Skeletal muscle satellite cell (primary cell): ENCODE results near the gene ARPC1B.
"Not testable (repeated sequence)": the region's sequence is repeated elsewhere in the genome, so short reads cannot be mapped to it uniquely, and the experiment has no call there.

Source experiments
- H3K27me3 ChIP-seq: 2 replicates; pipeline ENCODE4 v1.7.0; 2013; ENCODE audit warnings: low read length; ENCODE audit not compliant: control insufficient read depth, insufficient read depth
- H3K36me3 ChIP-seq: 2 replicates; pipeline ENCODE4 v1.7.0; 2013; ENCODE audit warnings: mild to moderate bottlenecking, control low read depth, low read length; ENCODE audit not compliant: insufficient read depth
- H3K4me1 ChIP-seq: 2 replicates; pipeline ENCODE4 v1.7.0; 2013; ENCODE audit warnings: low read length; ENCODE audit not compliant: control insufficient read depth, insufficient read depth
- H3K4me2 ChIP-seq: 2 replicates; pipeline ENCODE4 v1.7.0; 2013; ENCODE audit warnings: mild to moderate bottlenecking, low read length
- H3K4me3 ChIP-seq: 2 replicates; pipeline ENCODE4 v1.7.0; 2013; ENCODE audit warnings: low read length
- H3K9ac ChIP-seq: 2 replicates; pipeline ENCODE4 v1.7.0; 2013; ENCODE audit warnings: mild to moderate bottlenecking, low read depth, low read length, moderate library complexity
- H3K9me3 ChIP-seq: replicated peaks from 2 replicates; pipeline ENCODE4 v1.7.0; 2013; ENCODE audit warnings: mild to moderate bottlenecking, control low read depth, low read length

The ARPC1B gene

DNA sequence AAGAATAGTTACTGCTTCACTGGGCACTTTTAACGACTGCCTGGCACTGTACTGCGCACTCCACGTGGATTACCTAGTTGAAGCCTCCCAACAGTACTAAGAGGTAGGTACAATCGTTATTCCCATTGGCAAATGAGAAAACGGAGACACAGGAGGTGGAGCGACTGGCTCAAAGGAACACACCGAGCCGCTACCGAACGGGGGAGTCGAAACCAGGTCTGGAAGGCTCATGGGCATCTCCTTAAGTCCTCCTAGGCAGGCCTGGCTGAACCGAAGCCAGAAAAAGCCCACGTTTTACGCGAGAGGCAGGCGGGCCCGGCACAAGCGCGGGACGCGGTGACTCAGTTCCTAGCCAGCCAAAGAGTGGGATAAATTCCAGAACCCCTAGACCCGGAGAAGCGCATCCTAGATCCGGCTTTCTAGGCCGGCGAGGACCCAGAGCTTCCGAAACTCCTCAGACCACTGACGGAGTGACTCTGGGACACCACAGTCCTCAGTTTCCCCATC lies 33.4 kb downstream of the ARPC1B start:
- Histone ChIP-seq H3K4me3 (peak overlapping the region; percentile 93), H3K36me3 (peaks cover 43% of the 10 kb centered on the region), H3K9ac (peak overlapping the region; percentile 97), H3K27me3 (no peaks in the 10 kb centered on the region), H3K4me2 (peak overlapping the region; percentile 91), H3K4me1 (peaks cover 36% of the 10 kb centered on the region), H3K9me3 (no peaks in the 10 kb centered on the region)

DNA sequence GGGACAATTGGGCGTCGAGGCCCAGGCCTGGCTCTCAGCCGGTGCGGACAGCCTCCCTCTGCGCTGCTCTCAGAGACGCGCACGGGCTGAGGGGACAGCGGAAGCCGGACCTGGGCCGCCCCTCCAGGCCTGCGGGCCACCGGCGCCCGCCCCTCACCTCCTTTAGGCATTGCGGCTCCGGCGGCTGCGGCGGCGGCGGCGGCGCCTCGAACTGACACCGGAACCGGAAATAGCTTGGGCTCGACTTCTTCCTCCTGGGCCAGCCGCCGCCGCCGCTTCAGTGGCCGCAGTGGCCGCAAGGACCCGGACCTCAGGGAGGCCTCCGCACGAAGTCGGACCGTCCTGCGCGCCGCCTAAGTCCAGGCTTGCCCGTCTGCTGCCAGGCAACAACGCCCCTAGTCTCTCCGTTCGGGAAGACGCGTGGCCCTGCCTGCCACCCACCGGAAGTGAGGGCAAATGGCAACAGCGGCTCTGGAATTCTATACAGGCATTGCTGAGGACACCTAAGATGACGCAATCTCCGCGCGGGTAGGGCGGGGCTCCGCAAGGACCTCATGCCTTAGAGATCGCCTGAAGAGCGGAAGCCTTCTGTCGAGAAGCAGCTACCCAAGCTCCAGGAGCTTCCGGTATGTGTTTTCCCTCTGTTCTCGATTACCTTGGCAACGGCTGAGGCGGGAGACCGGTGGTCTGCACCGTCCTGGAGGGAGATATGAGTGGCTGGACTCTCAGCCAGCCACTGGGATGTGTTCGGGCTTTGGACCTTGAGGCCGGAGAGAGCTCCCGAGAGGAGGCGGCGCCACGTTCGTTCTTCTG lies 34.1 kb downstream of the ARPC1B start, which contains the start of the genes BUD31 and PDAP1:
TSS of gene BUD31 (plus strand) at position 591 of the 813 bp plus-strand sequence. CDS start 2,124 bp downstream, outside the sequence.
TSS of gene PDAP1 (minus strand) at position 219 of the 813 bp plus-strand sequence. CDS start at position 170, 49 bp downstream.
- Histone ChIP-seq H3K9ac (peak within 1 kb of the TSS; percentile 97), H3K36me3 (peaks cover 40% of the 10 kb centered on the region), H3K4me3 (peak within 1 kb of the TSS; percentile 93), H3K9me3 (no peaks in the 10 kb centered on the region), H3K4me1 (peaks cover 36% of the 10 kb centered on the region), H3K27me3 (no peaks in the 10 kb centered on the region), H3K4me2 (peak within 1 kb of the TSS; percentile 91)

DNA sequence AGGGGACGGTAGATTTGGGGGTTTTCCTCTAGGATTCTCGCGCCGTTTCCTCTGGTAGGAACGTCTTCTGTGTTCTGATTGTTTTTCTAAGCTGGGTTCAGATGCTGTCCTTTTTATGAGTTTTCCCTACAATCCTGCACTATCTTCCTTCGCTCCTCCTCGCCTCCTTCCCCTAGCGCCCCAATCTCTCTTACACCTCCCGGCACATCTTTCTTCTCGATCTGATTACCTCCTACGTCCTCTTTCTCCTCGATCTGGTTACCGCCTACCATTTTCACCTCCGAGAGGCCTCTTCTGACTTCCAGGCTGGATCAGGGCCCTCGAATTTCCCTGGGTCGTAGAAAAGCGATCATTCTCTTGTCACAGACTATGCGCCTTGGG lies 34.7 kb downstream of the ARPC1B start:
- Histone ChIP-seq H3K9me3 (no peaks in the 10 kb centered on the region), H3K36me3 (peaks cover 39% of the 10 kb centered on the region), H3K27me3 (no peaks in the 10 kb centered on the region), H3K4me2 (peak overlapping the region; percentile 91), H3K4me3 (peak overlapping the region; percentile 93), H3K4me1 (peaks cover 32% of the 10 kb centered on the region), H3K9ac (peak overlapping the region; percentile 97)

DNA sequence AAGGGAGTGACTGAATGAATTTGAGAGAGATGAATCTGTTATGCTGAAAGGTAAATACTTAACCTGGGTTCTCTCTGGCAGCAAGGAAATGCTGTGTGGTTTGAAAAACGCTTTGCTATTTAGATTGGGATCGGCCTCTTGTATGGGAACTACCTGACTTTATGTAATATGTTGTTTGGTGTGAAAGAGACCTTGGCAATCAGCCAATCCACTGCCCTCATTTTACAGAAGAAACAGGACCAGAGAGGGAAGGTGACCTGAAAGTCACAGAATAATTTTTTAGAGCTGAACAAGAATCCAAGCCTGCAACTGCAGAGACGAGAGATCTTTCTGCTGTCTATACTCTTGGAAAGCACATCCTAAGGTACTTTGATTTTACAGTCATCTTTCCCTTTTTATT lies 35.3 kb downstream of the ARPC1B start:
- no peaks in the 10 kb centered on the region for H3K27me3 ChIP-seq
- H3K36me3 ChIP-seq: peaks cover 37% of the 10 kb centered on the region
- H3K4me1 ChIP-seq: peaks cover 26% of the 10 kb centered on the region
- H3K4me3 ChIP-seq: peak overlapping the region; percentile 93
- H3K9me3 ChIP-seq: no peaks in the 10 kb centered on the region
- H3K4me2 ChIP-seq: peak overlapping the region; percentile 91
- H3K9ac ChIP-seq: peak overlapping the region; percentile 97

DNA sequence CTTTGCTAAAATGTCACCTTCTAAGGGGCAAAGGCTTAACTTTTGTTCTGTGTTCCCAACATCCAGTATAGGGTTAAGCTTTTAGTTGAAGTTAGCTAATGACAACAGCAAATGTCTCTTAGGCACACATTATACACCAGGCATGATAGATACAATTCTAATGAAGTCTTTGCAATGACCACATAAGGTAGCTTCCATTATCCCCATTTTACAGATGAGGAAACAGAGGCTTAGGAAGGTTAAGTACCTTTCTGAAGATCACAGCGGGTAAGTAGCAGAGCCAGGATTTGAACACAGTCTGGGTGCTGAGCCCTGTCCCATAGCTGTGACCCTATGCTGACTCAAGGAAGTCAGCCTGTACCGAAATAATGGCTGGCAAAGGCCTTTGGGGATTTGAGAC lies 36.1 kb downstream of the ARPC1B start:
- Histone ChIP-seq H3K36me3 (peaks cover 40% of the 10 kb centered on the region), H3K4me1 (peaks cover 23% of the 10 kb centered on the region), H3K9me3 (no peaks in the 10 kb centered on the region), H3K9ac (peak overlapping the region; percentile 97), H3K4me3 (no peak overlapping the region), H3K27me3 (no peaks in the 10 kb centered on the region), H3K4me2 (peak overlapping the region; percentile 91)

DNA sequence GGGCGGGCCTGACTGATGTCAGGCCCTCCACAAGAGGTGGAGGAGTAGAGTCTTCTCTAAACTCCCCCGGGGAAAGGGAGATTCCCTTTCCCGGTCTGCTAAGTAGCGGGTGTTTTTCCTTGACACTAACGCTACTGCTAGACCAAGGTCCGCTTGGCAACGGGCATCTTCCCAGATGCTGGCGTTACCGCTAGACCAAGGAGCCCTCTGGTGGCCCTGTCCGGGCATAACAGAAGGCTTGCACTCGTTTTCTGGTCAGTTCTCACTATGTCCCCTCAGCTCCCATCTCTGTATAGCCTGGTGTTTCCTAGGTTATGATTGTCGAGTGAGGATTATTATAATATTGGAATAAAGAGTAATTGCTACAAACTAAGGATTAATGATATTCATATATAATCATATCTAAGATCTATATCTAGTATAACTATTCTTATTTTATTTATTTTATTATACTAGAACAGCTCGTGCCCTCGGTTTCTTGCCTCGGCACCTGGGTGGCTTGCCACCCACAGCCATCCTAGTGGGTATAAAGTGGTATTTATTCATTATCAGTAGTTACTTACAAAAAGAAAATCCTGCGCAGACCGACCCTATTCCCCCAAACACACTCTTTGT lies 41.1 kb downstream of the ARPC1B start:
- peaks cover 79% of the 10 kb centered on the region for H3K36me3 ChIP-seq
- H3K9ac ChIP-seq, H3K4me2 ChIP-seq, H3K27me3 ChIP-seq, H3K4me1 ChIP-seq, H3K4me3 ChIP-seq, H3K9me3 ChIP-seq: not testable (repeated sequence)

DNA sequence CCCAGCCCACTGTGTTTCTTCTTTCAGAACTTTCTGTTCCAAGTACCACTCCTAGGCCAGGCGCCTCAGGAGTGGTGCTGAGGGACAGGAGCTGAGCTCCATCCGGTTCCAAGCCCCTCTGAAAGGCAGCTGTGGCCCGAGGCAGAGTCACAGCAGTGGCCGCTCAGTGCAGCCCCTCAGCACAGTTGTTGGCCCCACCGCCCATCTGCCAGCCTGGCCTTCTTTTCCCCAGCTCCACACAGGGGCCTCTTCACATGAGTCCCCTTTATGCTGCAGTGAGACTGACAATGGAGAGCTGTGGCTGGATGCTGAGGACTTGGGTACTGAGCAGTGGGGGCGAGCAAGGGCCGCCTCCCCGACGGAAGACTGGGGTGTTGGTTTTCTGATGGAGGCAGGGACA lies 43.7 kb downstream of the ARPC1B start:
- Histone ChIP-seq H3K4me3 (no peak overlapping the region), H3K27me3 (no peaks in the 10 kb centered on the region), H3K4me2 (no peak overlapping the region), H3K4me1 (no peaks in the 10 kb centered on the region), H3K9me3 (no peaks in the 10 kb centered on the region), H3K36me3 (peaks cover 64% of the 10 kb centered on the region), H3K9ac (no peak overlapping the region)

DNA sequence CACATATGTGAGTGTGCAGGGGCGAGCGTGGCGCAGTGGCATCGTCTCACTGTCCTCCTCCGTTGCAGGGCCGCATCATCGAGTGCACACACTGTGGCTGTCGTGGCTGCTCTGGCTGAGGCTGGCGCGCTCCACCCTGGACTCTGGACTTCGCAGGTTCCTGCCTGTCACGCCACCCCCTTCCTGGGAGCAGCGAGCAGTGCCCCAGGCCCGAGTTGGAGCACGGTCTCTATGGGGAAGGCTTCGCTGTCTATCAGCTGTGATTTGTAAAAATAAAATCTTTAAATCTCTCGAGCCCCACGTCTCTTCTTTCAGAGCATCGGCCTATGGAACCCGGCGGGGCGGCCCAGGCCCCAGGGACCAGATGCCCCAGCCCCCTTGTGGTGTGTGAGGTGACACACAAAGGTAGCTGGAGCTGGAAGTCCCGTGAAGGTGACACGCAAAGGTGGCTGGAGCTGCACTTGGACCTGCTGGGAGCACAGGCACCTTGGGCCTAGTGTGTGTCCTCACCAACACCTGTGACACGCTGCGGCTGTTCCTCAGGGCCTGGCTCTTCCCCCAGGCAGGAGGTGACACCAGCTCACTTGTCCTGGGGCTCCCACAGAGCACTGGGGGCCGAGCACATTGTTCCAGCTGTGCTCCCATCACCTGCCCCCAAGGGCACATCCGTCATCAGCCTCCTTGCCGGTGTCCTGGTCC lies 44.9 kb downstream of the ARPC1B start:
- H3K4me3 ChIP-seq: no peak overlapping the region
- no peak overlapping the region for H3K9ac ChIP-seq
- no peaks in the 10 kb centered on the region for H3K4me1 ChIP-seq
- no peaks in the 10 kb centered on the region for H3K27me3 ChIP-seq
- no peaks in the 10 kb centered on the region for H3K9me3 ChIP-seq
- H3K4me2 ChIP-seq: no peak overlapping the region
- peaks cover 68% of the 10 kb centered on the region for H3K36me3 ChIP-seq

DNA sequence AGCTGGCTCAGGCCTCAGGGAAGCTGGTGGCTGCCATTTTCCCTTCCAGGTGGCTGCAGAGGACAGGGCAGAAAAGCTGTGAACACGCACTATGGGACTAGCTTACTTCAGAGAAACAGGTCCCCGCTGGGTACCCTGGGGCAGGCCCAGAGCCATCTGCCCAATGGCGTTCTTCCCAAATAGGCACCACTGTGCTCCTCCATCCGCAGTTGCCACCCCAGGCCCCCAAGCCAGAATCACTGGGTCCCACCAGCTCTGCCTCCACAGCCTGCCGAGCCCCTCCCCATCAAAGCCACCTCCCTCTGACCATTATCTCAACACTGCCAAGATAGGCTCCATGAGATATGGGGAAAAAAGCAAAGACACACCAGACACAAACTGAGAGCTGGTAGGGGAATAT lies 45.7 kb downstream of the ARPC1B start:
- H3K9me3 ChIP-seq: no peaks in the 10 kb centered on the region
- H3K36me3 ChIP-seq: peaks cover 69% of the 10 kb centered on the region
- H3K9ac ChIP-seq: no peak overlapping the region
- no peak overlapping the region for H3K4me3 ChIP-seq
- H3K27me3 ChIP-seq: no peaks in the 10 kb centered on the region
- no peaks in the 10 kb centered on the region for H3K4me1 ChIP-seq
- no peak overlapping the region for H3K4me2 ChIP-seq

DNA sequence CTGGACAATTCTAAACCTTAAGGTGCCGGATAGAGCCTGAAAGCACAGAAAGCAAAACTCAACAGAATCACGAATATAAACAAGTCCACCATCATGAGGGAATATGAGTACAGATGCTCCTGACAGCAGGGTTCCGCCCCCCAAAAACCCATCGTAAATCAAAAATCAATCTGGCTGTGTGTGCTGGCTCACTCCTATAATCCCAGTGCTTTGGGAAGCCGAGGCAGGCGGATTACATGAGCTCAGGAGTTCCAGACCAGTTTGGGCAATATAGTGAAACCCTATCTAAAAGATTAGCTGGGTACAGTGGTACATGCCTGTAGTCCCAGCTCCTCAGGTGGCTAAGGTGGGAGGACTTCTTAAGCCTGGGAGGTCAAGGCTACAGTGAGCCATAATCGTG lies 46.5 kb downstream of the ARPC1B start:
- Histone ChIP-seq H3K9me3 (no peaks in the 10 kb centered on the region), H3K9ac (no peak overlapping the region), H3K36me3 (peaks cover 65% of the 10 kb centered on the region), H3K4me2 (no peak overlapping the region), H3K27me3 (no peaks in the 10 kb centered on the region), H3K4me1 (no peaks in the 10 kb centered on the region), H3K4me3 (no peak overlapping the region)

DNA sequence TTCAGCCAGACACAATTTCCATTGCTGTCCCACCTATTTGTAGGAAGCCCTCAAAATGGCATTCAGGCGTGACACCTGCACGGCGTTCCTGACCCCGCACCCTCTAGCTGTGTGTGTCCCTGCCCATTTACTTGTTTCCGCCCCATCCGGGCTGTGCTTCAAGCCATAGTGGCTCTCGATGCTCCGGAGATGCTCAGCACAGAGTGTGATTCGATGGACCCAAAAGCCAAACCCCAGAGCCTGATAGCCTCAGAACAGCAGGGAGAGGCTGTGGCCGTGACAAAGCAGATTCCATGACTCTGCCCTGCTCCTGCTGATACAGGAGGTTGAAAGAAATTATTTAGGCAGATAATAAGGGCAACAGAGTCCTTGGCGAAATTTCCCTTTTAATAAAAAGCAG lies 47.7 kb downstream of the ARPC1B start:
- Histone ChIP-seq H3K36me3 (peaks cover 54% of the 10 kb centered on the region), H3K4me2 (no peak overlapping the region), H3K9me3 (no peaks in the 10 kb centered on the region), H3K9ac (no peak overlapping the region), H3K4me3 (no peak overlapping the region), H3K4me1 (no peaks in the 10 kb centered on the region), H3K27me3 (no peaks in the 10 kb centered on the region)
